Gastrocnemius medialis (tissue), 4 donors: Measurements from ENCODE around the gene CWF19L2.

Experiments
- POLR2A ChIP-seq, 2 donors: fragments of 450-650 bp; IDR thresholded peaks; one replicate each; pipeline ENCODE4 v1.6.1; 2017; ENCODE audit warnings: antibody characterized with exemption in 2 of 2, mild to moderate bottlenecking in 2 of 2, moderate library complexity in 2 of 2
- TF ChIP-seq, protein P1 (sequence below), 5 experiments: fragments of 450-650 bp in 3 of 5; fragments of 200-600 bp in 2 of 5; sonication (generic) in 2 of 5; IDR thresholded peaks in 4 of 5; conservative IDR thresholded peaks in 1 of 5; 1 replicate in 4 of 5; 2 replicates in 1 of 5; pipeline ENCODE4 v1.5.1; 2016 to 2019; ENCODE audit warnings: antibody characterized with exemption in 5 of 5, mild to moderate bottlenecking in 3 of 5, moderate library complexity in 3 of 5

DNA sequence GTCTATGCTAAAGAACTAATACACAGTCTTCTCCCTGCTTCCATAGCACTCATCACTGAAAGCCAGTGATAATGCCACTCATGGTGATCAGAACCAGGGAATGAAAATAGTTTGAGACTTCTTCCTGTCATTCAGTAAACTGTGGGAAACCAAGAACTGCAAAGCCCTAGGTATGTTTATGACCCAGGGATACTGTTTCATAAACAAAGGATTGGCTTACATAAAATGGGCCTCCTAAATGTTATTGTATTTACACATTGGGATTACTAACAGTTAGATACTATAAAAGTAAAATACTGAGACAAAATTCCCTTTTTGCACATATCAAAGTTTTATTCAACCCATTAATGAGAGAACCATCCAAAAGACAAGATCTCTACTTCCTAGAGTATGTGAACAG, 21.3 kb upstream of the CWF19L2 start:
- TF ChIP-seq, protein P1, sequence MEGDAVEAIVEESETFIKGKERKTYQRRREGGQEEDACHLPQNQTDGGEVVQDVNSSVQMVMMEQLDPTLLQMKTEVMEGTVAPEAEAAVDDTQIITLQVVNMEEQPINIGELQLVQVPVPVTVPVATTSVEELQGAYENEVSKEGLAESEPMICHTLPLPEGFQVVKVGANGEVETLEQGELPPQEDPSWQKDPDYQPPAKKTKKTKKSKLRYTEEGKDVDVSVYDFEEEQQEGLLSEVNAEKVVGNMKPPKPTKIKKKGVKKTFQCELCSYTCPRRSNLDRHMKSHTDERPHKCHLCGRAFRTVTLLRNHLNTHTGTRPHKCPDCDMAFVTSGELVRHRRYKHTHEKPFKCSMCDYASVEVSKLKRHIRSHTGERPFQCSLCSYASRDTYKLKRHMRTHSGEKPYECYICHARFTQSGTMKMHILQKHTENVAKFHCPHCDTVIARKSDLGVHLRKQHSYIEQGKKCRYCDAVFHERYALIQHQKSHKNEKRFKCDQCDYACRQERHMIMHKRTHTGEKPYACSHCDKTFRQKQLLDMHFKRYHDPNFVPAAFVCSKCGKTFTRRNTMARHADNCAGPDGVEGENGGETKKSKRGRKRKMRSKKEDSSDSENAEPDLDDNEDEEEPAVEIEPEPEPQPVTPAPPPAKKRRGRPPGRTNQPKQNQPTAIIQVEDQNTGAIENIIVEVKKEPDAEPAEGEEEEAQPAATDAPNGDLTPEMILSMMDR (IDR thresholded peaks at IDR 0.05 in 4 of 5, conservative IDR thresholded peaks at IDR 0.05 in 1 of 5), result no peak
- no peak for TF ChIP-seq POLR2A (IDR thresholded peaks at IDR 0.05)
